ENCODE data around the gene PRKN.

The PRKN gene

GRCh38 chr6:162173466-162173865 is 554.1 kb downstream of the PRKN start:
- TF ChIP-seq, protein P1, sequence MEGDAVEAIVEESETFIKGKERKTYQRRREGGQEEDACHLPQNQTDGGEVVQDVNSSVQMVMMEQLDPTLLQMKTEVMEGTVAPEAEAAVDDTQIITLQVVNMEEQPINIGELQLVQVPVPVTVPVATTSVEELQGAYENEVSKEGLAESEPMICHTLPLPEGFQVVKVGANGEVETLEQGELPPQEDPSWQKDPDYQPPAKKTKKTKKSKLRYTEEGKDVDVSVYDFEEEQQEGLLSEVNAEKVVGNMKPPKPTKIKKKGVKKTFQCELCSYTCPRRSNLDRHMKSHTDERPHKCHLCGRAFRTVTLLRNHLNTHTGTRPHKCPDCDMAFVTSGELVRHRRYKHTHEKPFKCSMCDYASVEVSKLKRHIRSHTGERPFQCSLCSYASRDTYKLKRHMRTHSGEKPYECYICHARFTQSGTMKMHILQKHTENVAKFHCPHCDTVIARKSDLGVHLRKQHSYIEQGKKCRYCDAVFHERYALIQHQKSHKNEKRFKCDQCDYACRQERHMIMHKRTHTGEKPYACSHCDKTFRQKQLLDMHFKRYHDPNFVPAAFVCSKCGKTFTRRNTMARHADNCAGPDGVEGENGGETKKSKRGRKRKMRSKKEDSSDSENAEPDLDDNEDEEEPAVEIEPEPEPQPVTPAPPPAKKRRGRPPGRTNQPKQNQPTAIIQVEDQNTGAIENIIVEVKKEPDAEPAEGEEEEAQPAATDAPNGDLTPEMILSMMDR (IDR thresholded peaks at IDR 0.05), result no peak
- DNase-seq, result no peak
- Mint-ChIP-seq H3K27ac (no peak overlapping the region), H3K9me3 (no peaks in the 10 kb centered on the region), H3K4me1 (peaks cover 12% of the 10 kb centered on the region), H3K36me3 (ENCODE audit: low read depth) (no peaks in the 10 kb centered on the region), H3K4me3 (no peak overlapping the region), H3K27me3 (ENCODE audit: low read depth, poor library complexity) (peaks cover 3% of the 10 kb centered on the region)

DNA sequence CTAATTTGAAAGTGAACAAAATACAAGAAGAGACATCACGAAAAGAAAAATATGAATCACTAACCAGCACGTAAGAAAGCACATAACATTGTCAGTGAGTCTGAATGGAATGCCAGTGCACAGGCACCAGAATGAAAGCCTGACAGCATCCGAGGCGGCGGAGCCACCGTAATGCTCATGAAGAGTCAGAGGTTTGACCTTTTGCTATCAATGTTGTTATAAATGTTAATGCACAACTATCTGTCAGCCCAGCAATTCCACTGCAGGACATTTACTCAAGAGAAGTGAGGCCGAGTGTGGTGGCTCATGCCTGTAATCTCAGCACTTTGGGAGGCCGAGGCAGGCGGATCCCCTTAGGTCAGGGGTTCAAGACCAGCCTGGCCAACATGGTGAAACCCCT is 562.1 kb downstream of the PRKN start:
- Mint-ChIP-seq H3K4me1 (no peaks in the 10 kb centered on the region), H3K36me3 (ENCODE audit: low read depth) (no peaks in the 10 kb centered on the region), H3K4me3 (no peak overlapping the region), H3K27ac (no peak overlapping the region), H3K27me3 (ENCODE audit: low read depth, poor library complexity) (no peaks in the 10 kb centered on the region), H3K9me3 (no peaks in the 10 kb centered on the region)
- no peak for DNase-seq
- TF ChIP-seq, protein P1 (IDR thresholded peaks at IDR 0.05), result no peak

GRCh38 chr6:162157167-162157870 is 570.2 kb downstream of the PRKN start:
- Mint-ChIP-seq H3K4me1 (no peaks in the 10 kb centered on the region), H3K27me3 (ENCODE audit: low read depth, poor library complexity) (peaks cover 3% of the 10 kb centered on the region), H3K36me3 (ENCODE audit: low read depth) (no peaks in the 10 kb centered on the region), H3K4me3 (no peak overlapping the region), H3K27ac (no peak overlapping the region), H3K9me3 (no peaks in the 10 kb centered on the region)
- no peak for DNase-seq
- TF ChIP-seq, protein P1 (IDR thresholded peaks at IDR 0.05), result no peak

GRCh38 chr6:162156146-162156545 is 571.4 kb downstream of the PRKN start:
- Mint-ChIP-seq H3K27me3 (ENCODE audit: low read depth, poor library complexity) (peaks cover 3% of the 10 kb centered on the region), H3K4me1 (no peaks in the 10 kb centered on the region), H3K4me3 (no peak overlapping the region), H3K9me3 (no peaks in the 10 kb centered on the region), H3K36me3 (ENCODE audit: low read depth) (no peaks in the 10 kb centered on the region), H3K27ac (no peak overlapping the region)
- no peak for DNase-seq
- TF ChIP-seq, protein P1 (IDR thresholded peaks at IDR 0.05), result no peak

- no peak for DNase-seq
- Mint-ChIP-seq H3K4me3 (no peak overlapping the region), H3K27ac (no peak overlapping the region), H3K27me3 (ENCODE audit: low read depth, poor library complexity) (peaks cover 3% of the 10 kb centered on the region), H3K4me1 (no peaks in the 10 kb centered on the region), H3K9me3 (no peaks in the 10 kb centered on the region), H3K36me3 (ENCODE audit: low read depth) (no peaks in the 10 kb centered on the region)
- TF ChIP-seq, protein P1 (IDR thresholded peaks at IDR 0.05), result no peak
Observed at GRCh38 chr6:162154930-162155329, 572.6 kb downstream of the PRKN start.

DNA sequence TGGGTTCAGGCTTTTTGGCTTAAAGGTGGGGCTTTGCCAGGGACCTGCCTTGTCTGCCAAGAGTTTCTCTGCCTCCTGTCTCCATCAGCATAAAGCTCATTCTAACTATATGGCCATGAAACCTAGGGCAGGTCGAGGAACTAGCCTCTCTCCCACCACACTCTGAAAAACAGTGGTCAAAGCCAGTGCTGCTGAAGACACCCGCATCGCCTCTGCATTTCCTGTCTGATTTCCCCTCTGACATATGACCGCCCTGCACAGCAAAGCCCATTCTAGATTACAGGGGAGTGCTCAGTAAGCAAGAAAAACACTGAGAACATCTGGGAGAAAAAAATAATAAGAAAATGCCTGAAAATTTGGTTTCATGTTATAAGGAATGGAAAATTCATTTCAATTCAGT is 573.6 kb downstream of the PRKN start:
- H3K36me3 Mint-ChIP-seq (ENCODE audit: low read depth), result no peaks in the 10 kb centered on the region
- H3K27ac Mint-ChIP-seq, result no peak overlapping the region
- no peaks in the 10 kb centered on the region for H3K4me1 Mint-ChIP-seq
- H3K27me3 Mint-ChIP-seq (ENCODE audit: low read depth, poor library complexity), result peaks cover 3% of the 10 kb centered on the region
- no peaks in the 10 kb centered on the region for H3K9me3 Mint-ChIP-seq
- DNase-seq, result no peak
- H3K4me3 Mint-ChIP-seq, result no peak overlapping the region
- TF ChIP-seq, protein P1 (IDR thresholded peaks at IDR 0.05), result no peak

All from nephron progenitor cell (in vitro differentiated cells).